Small intestine (tissue), 7 donors: Measurements from ENCODE around the gene PRKAG2. TPM values are rescaled to one million over a fixed set of nuclear protein-coding genes. Genes with fewer than 3 reads are reported as not detected.
A peak's percentile ranks its signal among the peaks of the same experiment; 100 is the strongest.

Source experiments
- DNase-seq, 2 donors: peaks; one replicate each; pipeline versions ENCODE4 v3.0.0 to v3.0.0-alpha.2; 2013
- FAIRE-seq: peaks from 2 replicates; lab custom pipeline; 2012; peaks lifted over from hg19 to GRCh38; lab: Jason Lieb, UNC
- H3K27ac ChIP-seq, 3 donors: one replicate each; pipeline ENCODE4 v1.5.1; 2013; ENCODE audit warnings: low read length in 2 of 3, mild to moderate bottlenecking in 2 of 3, control low read depth in 1 of 3, inconsistent platforms in 1 of 3, low read depth in 1 of 3, moderate library complexity in 1 of 3
- H3K27me3 ChIP-seq, 3 donors: one replicate each; pipeline ENCODE4 v1.6.1; 2013; ENCODE audit warnings: low read length in 3 of 3, inconsistent platforms in 1 of 3; ENCODE audit not compliant: control insufficient read depth in 3 of 3, insufficient read depth in 3 of 3
- H3K36me3 ChIP-seq, 3 donors: one replicate each; pipeline ENCODE4 v1.6.1; 2013; ENCODE audit warnings: low read length in 3 of 3, inconsistent platforms in 1 of 3, low read depth in 1 of 3, mild to moderate bottlenecking in 1 of 3, moderate library complexity in 1 of 3; ENCODE audit not compliant: control insufficient read depth in 3 of 3, insufficient read depth in 2 of 3
- H3K4me1 ChIP-seq, 3 donors: one replicate each; pipeline ENCODE4 v1.6.1; 2013; ENCODE audit warnings: low read length in 2 of 3, inconsistent platforms in 1 of 3, low read depth in 1 of 3, mild to moderate bottlenecking in 1 of 3, moderate library complexity in 1 of 3; ENCODE audit not compliant: control insufficient read depth in 3 of 3, insufficient read depth in 2 of 3
- H3K4me3 ChIP-seq, 3 donors: one replicate each; pipeline ENCODE4 v1.5.1; 2013; ENCODE audit warnings: low read length in 3 of 3, control low read depth in 1 of 3, inconsistent platforms in 1 of 3, low read depth in 1 of 3, mild to moderate bottlenecking in 1 of 3, moderate library complexity in 1 of 3
- H3K9me3 ChIP-seq, 2 donors: one replicate each; pipeline ENCODE4 v1.6.1; 2013; ENCODE audit warnings: low read depth in 1 of 2, low read length in 1 of 2; ENCODE audit not compliant: control insufficient read depth in 2 of 2, insufficient read depth in 1 of 2
- WGBS, 3 donors: extraction: QIAGEN DNeasy Blood & Tissue Kit; methylation state at CpG; one replicate each; pipeline ENCODE4 v1.1.7; 2013; 5-methylcytosine and 5-hydroxymethylcytosine counted together
- polyA plus RNA-seq, 4 donors: library from polyadenylated mRNA; stranded (reverse) in 3 of 4; unstranded in 1 of 4; fragments of 200-250 nt in 3 of 4; fragments of 120-200 nt in 1 of 4; gene quantifications; one replicate each; pipeline versions ENCODE4 v1.2.1 to v1.2.3, GENCODE V29; 2013
- donor health status: healthy with polysubstance abuse.
- donor health status: control.
- donor health status: control.
- donor health status: Bipolar disorder and iron deficiency.
- donor health status: healthy.

PRKAG2 gene
- polyA plus RNA-seq, 4 donors, result 26.3 to 57.9 (median 49.4) TPM

DNA sequence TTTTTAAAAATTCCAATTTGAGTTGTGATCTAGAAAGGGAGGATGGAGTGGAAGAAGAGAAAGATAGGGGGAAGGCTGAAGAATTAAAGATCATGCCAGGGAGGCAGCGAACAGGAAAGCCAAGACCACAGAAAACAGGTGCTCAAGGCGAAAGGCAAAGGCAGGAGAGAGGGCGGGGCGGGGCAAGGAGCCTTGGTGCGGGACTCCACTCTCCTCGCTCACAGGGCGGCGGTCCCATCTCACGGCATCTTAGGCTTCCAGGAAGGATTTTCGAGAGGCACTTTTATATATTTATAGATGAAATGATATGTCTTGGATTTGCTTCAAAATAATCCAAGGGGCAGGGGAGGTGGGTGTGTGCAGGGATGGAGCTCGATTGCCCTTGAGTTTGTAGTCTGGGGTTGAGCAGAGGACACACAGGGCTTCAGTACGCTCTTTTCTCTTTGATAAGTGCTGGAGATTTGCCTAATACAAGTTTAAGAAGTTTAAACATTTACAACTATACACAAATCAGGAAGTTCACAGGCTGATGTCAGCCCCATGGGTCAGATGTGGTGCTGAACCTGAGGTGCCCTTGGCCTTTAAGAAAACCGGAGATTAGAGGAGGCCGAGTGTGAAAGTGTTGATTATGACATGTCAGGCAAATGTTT is 161.1 kb downstream of the PRKAG2 start:
- peak in 1 of 2 donors; percentile 88 for DNase-seq
- H3K9me3 ChIP-seq, result peaks cover 0 to 6% of the 10 kb centered on the region in 2 donors
- H3K27me3 ChIP-seq, result no peaks in the 10 kb centered on the region
- no peak for FAIRE-seq
- 16 to 56% (median 29%) methylated on average over 14 of the region's 14 CpGs for WGBS, 3 donors
- H3K27ac ChIP-seq, result peak overlapping the region; percentile 36 to 90 (median 87)
- no peak overlapping the region for H3K4me3 ChIP-seq
- peaks cover 0 to 27% (median 3%) of the 10 kb centered on the region in 3 donors for H3K4me1 ChIP-seq
- H3K36me3 ChIP-seq, result peaks cover 0 to 61% (median 0%) of the 10 kb centered on the region in 3 donors

DNA sequence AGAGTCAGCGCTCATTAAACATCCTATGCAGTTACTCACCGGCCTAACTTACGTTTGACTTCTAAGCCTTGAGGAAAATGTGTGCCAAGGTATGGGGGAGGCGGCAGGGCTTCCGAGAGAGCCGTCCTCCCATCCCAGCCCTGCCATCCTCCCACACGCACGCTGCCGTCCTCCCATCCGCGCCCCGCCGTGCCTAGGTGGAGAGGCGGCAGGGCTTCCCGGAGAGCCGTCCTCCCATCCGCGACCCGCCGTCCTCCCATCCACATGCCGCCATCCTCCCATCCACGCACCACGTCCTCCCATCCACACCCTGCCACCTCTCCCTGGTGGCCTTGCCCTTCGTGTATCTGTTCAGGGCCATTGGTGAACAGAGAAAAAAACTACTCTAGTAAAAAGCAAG is 162.7 kb downstream of the PRKAG2 start:
- Histone ChIP-seq H3K27me3 (no peaks in the 10 kb centered on the region), H3K4me3 (no peak overlapping the region), H3K36me3 (peaks cover 0 to 61% (median 0%) of the 10 kb centered on the region in 3 donors), H3K27ac (no peak overlapping the region), H3K4me1 (peaks cover 0 to 31% (median 3%) of the 10 kb centered on the region in 3 donors), H3K9me3 (peaks cover 0 to 6% of the 10 kb centered on the region in 2 donors)
- WGBS, 3 donors, result 95 to 97% (median 95%) methylated on average over 20 to 24 of the region's 24 CpGs
- no peak for FAIRE-seq
- DNase-seq, result no peak

DNA sequence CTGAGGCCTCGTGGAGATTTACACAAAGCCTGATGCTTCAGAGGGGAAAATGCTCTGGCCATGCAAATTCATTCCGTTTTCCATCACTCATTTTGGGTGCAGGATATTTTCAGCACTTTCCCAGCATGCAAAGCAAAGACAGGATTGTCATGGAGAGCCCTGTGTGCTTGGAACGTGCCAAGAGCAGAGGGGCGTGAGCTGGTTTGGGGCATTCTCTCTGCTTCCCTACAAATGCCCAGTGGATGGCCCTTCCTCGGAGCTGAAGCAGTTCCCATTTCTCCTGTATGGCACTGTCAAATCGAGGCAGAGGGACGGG is 164.1 kb downstream of the PRKAG2 start:
- WGBS, 3 donors, result 80 to 86% (median 86%) methylated on average over 7 of the region's 7 CpGs
- peaks cover 0 to under 1% of the 10 kb centered on the region in 2 donors for H3K9me3 ChIP-seq
- DNase-seq, result no peak
- H3K4me3 ChIP-seq, result no peak overlapping the region
- H3K27me3 ChIP-seq, result no peaks in the 10 kb centered on the region
- H3K4me1 ChIP-seq, result peaks cover 0 to 31% (median 3%) of the 10 kb centered on the region in 3 donors
- no peak overlapping the region for H3K27ac ChIP-seq
- no peak for FAIRE-seq
- peaks cover 0 to 59% (median 0%) of the 10 kb centered on the region in 3 donors for H3K36me3 ChIP-seq

DNA sequence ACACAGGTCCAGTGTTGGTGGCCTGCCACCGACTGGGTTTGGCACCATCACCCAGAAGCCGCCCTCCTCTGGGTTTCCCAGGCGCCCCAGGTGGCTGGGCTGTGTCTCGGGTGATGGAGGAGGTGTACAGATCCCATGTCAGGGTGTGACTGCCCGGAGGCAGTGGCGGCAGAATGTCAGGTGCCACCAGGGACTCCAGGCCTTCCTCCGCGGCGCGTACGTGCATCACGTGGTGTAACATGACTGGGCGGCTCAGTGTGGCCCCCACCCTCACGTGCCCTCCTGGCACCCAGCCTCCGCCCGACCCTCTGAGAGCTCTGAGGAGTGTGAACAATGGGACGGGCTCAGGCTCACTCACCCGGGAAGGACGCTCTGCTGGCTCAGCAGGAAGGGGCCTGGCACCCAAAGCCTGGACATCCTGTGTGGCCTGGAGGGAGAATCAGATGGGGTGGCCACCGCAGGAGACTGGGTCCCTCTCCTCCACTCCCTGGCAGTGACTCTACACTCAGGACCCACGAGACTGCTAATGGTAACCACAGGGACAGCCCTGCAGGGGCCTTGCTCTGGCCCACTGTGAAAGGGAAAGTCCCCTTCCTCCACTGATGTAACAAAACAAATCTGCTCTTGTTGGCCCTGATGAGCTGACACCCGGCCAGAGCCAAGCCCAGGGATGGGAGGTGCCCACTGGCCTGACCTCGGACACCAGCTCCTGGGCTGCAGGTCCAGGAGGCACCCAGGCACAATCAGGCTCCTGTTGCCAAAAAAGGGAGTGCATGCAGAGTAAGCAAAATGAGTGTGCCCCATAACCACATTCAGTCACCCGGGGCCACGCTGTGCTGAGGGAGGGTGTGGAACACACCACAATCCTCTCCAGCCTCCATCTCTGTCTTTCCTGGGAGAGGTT is 164.8 kb downstream of the PRKAG2 start:
- DNase-seq (no peak), FAIRE-seq (no peak)
- no peak overlapping the region for H3K4me3 ChIP-seq
- H3K27me3 ChIP-seq, result no peaks in the 10 kb centered on the region
- H3K4me1 ChIP-seq, result peaks cover 0 to 31% (median 3%) of the 10 kb centered on the region in 3 donors
- no peaks in the 10 kb centered on the region for H3K9me3 ChIP-seq
- peaks cover 0 to 60% (median 0%) of the 10 kb centered on the region in 3 donors for H3K36me3 ChIP-seq
- WGBS, 3 donors, result 78 to 85% (median 81%) methylated on average over 23 to 25 of the region's 25 CpGs
- H3K27ac ChIP-seq, result peak overlapping the region in 1 of 3 donors; percentile 24

DNA sequence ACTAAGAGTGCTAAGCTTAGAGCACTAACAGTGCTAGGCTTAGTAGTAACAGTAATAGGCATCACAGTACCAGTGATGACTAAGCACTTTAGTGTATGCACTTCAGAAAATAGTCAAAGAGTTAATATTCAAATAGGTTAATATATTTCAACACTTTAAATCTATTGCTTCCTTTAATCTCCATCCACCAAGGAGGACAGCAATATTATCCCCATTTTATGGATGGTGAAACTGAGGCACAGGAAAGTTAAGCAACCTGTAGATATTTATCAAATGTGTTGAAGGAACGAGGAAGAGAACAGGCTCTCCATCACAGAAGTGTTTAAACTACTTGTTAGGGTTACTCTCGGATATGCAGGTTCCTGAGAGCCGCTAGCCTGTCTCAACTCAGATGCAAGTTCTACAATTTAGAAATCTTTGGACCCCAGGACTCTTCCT is 165.5 kb downstream of the PRKAG2 start:
- Histone ChIP-seq H3K27ac (peak overlapping the region in 2 of 3 donors; percentile 87 to 98), H3K4me3 (no peak overlapping the region), H3K4me1 (peaks cover 0 to 28% (median 3%) of the 10 kb centered on the region in 3 donors), H3K36me3 (peaks cover 0 to 58% (median 0%) of the 10 kb centered on the region in 3 donors), H3K9me3 (no peaks in the 10 kb centered on the region), H3K27me3 (no peaks in the 10 kb centered on the region)
- FAIRE-seq, result no peak
- DNase-seq, result no peak
- WGBS, 3 donors, result 92 to 96% (median 93%) methylated on average over 3 of the region's 3 CpGs

DNA sequence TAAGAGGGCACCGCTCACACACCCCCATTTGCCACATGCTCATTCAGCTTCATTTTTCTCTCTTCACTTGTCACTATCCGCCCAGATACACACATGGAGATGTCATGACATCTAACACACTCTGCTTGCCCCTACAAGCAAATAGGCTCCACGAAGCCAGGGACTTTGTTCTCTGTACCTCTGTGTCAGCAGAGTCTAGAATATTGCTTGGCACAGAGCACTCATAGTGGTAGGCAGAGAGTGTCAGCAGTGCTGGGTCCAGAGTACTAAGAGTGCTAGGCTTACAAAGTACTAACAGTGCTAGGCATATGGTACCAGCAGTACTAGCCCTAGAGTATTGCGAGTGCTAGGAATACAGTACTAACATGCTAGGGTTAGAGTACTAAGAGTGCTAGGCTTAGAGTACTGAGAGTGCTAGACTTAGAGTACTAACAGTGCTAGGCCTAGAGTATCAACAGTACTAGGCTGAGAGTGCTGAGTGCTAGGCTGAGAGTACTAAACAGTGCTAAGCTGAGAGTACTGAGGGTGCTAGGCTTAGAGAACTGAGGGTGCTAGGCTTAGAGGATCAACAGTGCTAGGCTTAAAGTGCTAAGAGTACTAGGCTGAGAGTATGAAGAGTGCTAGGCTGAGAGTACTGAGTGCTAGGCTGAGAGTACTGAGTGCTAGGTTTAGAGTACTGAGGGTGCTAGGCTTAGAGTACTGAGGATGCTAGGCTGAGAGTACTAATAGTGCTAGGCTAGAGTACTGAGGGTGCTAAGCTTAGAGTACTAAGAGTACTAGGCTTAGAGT is 166.1 kb downstream of the PRKAG2 start:
- H3K36me3 ChIP-seq, result peaks cover 0 to 58% (median 0%) of the 10 kb centered on the region in 3 donors
- peaks cover 0 to 25% (median 3%) of the 10 kb centered on the region in 3 donors for H3K4me1 ChIP-seq
- H3K27me3 ChIP-seq, result no peaks in the 10 kb centered on the region
- no peak overlapping the region for H3K4me3 ChIP-seq
- DNase-seq (peak; percentile 83 to 95), FAIRE-seq (no peak)
- WGBS, 3 donors, result 48 to 84% (median 66%) methylated on average over 4 of the region's 4 CpGs
- H3K9me3 ChIP-seq, result no peaks in the 10 kb centered on the region
- H3K27ac ChIP-seq, result peak overlapping the region; percentile 42 to 98 (median 87)

DNA sequence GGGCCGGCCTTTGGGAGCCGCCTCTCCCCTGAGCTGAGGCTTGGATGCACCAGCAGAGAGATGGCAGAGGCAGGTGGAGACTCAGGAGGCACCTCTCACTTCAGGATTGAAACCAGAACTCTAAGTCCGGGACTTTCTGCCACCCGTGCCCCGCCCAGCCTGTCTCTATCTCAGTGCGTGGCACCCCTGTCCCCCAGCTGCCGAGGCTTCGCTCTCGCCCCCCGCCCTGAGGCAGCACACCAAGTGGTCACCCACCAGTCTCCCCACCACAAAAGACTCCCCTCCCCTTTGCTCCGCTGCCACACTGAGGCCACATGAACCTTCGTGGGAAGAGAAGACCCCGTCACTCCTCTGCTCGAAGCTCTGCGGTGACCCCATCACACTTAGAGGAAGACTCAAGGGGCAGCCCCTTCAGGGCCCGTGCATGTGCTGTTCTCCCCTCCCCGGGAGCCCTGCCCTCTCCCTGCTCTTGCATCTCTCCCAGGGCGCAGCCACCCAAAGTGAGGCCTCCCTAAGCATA is 166.7 kb downstream of the PRKAG2 start:
- DNase-seq (peak in 1 of 2 donors; percentile 38), FAIRE-seq (no peak)
- Histone ChIP-seq H3K27ac (peak overlapping the region; percentile 42 to 87 (median 86)), H3K4me1 (peaks cover 0 to 25% (median 3%) of the 10 kb centered on the region in 3 donors), H3K27me3 (no peaks in the 10 kb centered on the region), H3K36me3 (peaks cover 0 to 58% (median 0%) of the 10 kb centered on the region in 3 donors), H3K4me3 (no peak overlapping the region), H3K9me3 (no peaks in the 10 kb centered on the region)
- 74 to 85% (median 75%) methylated on average over 16 to 18 of the region's 18 CpGs for WGBS, 3 donors
